Activated effector memory CD4-positive, alpha-beta T cell treated with anti-CD3 and anti-CD28 coated beads, Interleukin-2, amount 50 U/mL, for 16 hours (primary cell): ENCODE results near the gene GRIA4.

Source experiments
- DNase-seq: peaks from one replicate; pipeline ENCODE4 v3.0.0-alpha.2; 2020

The GRIA4 gene

DNA sequence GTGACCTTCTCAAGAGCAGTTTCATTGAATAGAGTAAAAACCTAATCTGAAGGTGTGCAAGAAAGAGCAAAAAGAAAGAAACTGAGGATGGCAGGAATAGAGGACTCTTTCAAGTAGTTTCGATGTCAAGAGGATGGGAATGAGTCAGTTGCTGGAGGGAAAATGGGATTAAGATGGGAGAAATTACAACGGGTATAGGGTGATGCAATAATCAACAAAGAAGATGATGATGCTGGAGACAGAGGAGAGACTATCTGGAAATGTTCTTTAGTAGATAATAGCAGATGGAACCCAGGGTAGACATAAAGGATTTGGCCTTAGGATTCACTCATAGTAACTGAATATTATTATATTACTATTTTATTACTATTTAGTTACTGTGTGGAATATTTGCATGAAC lies 189.4 kb downstream of the GRIA4 start:
- DNase-seq: no peak

DNA sequence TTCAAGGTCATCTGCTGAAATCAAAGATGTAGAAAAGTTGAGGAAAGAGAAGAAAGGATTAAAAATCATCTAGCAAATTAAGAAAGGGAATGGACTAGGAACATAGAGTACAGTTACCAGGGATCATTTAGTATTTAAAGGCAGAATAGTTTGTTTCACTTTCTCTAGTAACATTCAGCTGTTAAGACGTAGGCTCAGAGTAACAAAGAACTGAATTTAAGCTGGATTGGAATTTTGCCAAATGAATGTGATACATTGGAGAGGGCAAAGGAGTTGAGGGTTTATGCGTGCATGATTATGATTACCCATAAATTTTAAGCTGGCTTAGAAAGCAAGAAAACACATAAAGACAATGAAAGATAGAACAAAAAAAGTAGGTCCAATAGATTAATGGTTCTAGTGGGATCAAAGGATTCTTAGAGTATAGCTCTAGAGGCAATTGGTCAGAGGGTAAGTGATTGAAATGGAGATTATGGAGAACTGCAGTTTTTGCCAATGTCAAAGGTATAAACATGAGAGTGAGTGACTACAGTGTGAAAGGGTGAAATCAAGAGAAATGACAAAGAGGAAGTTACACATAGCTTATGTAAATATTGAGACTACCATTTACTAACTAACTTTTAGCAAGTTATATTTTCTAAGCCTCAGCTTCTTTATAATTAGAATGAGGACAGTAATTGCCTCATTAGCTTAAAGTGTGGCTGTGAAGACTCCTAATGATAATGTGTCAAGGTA lies 190.0 kb downstream of the GRIA4 start:
- no peak for DNase-seq

DNA sequence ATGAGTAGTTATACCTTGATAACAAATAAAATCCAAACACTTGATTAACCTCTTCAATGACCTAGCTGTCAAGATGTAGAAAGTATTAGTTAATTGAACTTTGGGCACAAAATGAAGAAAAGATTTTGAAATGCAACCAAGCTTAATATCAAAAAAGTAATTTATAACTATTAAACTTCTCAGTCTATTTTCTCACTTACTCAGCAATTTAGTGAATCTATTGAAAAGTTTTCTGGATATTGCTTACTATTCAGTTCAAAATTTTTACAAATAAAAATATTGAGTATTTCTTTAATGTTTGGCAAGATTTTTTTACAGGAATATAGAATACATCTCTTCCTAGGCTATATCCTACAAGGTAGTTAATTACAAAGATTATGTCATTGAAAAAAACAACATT lies 192.5 kb downstream of the GRIA4 start:
- no peak for DNase-seq

GRCh38 chr11:105811242-105811641 lies 201.4 kb downstream of the GRIA4 start:
- DNase-seq: no peak

GRCh38 chr11:105821372-105821771 lies 211.5 kb downstream of the GRIA4 start:
- DNase-seq: no peak

DNA sequence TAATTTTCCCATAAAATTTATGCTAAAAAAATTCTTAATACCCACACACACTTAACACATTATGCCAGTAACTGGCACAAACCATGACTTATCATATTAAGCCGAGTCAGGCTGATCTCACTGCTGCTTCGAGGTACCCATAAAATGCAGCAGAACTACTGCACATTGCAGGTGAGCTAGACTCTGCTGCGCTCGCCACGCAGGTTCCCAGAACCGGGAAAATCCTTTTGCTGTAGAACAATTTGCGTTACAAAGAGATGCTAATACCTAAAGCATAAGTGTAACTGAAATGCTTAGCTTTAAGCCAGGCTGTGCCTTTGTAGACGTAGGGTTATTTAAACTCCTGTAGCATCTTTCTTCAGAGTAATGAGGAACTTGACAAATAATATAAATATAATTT lies 211.9 kb downstream of the GRIA4 start:
- no peak for DNase-seq

- DNase-seq: no peak
Observed at GRCh38 chr11:105823495-105824033, 213.7 kb downstream of the GRIA4 start.

- no peak for DNase-seq
Observed at GRCh38 chr11:105824457-105825013, 214.7 kb downstream of the GRIA4 start.

GRCh38 chr11:105825141-105825540 lies 215.3 kb downstream of the GRIA4 start:
- no peak for DNase-seq

- no peak for DNase-seq
Observed at GRCh38 chr11:105827906-105828305, 218.0 kb downstream of the GRIA4 start.

DNA sequence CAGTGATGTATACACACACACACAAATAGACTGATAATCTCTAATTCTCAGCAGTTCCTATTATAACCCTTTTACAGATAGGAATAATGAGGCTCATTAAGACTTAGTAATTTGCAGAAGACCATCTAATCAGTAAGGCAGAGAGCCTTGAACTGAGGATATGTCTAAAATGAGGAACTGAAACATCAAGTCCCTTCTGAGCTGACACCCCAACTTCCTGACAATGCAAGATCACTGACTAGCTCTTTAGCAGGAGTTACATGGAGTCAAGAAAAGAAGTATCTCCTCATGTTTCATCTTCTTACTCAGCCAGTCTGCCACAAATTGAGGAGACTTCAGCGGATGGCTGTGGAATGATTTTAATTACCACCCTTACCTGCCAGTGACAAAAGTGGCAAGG lies 219.2 kb downstream of the GRIA4 start:
- no peak for DNase-seq

DNA sequence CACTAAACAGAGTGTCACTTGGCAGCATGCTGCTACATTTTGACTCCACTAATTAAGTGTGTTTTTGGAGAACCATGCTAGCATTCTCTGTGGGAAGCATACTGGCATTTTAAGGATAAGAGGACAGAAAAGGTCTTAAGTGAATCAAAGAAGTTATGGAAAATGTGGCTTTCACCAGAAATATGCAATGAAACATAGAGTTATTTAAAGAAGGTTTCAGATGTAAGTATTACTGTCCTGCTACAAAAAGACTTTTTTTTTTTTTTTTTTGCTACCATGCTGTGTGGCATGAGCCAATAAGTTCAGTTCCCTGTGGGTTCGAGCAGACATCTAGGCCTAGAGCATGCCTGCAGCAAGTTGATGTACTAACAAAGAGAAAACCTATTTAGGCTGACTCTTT lies 224.6 kb downstream of the GRIA4 start:
- no peak for DNase-seq

DNA sequence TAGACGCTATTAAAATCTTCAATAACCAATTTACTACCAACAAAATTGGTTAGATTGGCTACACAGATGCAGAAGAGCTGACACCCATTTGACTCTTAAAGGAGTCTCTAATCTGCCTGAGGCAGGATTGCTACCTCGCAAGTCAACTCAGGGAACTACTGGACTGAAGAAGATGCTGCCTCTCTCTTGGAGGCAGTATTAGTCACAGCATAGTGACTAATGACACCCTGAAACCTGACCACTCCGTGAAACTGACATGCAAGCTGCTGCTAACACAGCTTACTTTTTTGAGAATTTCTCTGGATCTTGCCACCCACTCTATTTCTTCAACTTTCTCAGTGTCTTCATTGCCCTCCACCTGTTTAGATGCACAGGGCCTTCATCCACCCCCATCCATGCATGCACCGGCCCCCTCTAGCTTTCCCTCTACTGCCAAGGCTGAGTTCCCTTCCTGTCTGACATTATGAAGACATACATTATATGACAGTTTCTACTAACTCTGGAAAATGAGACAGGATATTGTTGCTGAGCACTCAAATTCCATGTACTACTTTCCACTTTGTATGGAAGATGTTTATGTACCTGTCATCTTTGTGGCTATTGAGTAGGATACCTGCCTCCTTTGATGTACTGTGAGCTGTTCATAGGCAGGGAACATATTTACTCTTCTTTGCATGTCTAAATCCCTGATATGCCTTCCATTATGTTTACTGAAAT lies 229.0 kb downstream of the GRIA4 start:
- no peak for DNase-seq

DNA sequence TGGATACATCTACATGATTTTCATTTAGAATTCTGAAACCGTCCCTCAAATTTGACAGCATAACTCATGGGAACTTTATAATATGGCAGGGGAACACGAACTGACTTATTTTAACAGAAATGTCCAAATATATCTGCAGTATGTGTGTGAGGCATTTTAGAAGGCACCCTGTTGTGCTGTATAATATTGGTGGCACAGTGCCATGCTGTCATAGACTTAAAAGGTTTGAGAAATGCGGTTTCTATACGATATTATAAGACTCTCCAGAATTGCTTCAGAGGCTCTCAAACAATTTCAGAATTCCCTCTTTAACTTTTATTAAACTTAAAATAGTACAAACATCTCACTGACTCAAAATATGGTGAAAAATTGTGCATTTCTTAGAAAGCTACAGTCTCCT lies 230.5 kb downstream of the GRIA4 start:
- DNase-seq: no peak

DNA sequence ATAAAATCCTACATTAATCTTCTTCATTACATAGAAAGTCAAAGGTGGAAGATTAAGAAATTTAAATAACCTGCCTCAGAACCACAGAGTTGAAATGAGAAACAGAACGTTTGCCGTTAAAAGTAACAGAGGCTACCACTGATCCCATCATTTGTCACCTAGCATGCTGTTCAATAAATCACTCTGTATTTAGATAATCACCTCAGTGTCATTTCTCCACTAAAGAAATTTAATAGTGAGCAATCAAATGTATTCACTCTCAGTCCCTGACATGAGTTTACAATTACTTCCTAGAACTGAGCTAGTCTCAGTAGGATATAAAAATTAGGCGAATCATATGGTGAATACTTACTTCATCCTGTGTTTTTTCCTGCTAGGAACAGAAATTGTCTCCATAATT lies 242.5 kb downstream of the GRIA4 start:
- DNase-seq: no peak

DNA sequence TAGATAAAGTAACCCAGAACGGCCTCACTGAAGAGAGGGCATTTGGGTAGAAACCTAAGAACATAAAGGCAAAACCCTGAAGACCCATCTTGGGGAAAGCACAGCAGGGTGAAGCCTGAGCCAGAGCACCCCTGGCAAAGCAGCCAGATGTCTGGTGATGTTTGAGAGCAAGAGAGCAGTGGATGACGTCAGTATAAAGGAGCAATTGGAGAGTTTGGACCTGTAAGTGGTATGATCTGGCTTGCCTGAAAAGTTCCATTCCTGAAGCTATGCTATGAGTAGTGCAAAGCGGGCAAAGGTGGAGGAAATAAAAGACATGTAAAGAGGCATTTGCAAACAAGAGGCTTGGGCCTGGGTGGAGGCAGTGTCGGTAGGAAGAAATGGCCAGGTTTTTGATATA lies 244.4 kb downstream of the GRIA4 start:
- no peak for DNase-seq

GRCh38 chr11:105856954-105857353 lies 247.1 kb downstream of the GRIA4 start:
- no peak for DNase-seq

- no peak for DNase-seq
Observed at GRCh38 chr11:105857728-105858127, 247.9 kb downstream of the GRIA4 start.

DNA sequence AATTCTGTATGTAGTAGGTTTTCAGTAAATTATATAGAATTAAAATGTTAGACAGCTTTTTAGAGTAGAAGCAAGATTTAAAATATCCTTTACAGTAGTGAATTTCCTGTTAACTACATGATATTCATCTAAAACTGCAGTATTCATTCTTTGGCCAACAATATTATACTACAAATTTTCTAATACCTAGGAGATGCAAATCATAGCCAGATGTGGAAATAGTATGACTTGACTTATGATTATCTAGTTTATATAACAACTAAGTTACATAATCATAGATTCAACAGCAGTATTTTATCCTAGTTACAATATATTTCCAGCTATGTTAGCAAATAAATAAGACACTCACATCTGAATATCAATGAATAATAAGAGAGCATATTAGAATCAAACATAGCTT lies 249.0 kb downstream of the GRIA4 start:
- no peak for DNase-seq

DNA sequence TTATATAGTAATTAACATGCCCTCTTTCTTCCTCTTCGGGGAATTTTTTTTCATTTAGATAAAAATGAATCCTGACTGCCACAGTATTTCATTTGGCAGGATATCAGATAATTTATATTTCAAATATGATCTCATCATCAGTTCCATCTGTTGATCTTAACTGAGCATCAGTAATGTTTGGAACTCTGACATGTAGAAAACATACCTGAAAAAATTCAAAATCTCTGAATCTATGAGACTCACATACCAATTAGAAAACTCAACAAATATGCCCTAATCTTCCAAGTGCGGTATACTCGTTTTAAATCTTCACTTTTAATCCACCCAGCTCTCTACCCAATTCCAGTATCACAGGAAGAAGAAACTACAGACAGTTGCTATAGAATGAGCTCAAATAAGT lies 250.2 kb downstream of the GRIA4 start:
- no peak for DNase-seq

DNA sequence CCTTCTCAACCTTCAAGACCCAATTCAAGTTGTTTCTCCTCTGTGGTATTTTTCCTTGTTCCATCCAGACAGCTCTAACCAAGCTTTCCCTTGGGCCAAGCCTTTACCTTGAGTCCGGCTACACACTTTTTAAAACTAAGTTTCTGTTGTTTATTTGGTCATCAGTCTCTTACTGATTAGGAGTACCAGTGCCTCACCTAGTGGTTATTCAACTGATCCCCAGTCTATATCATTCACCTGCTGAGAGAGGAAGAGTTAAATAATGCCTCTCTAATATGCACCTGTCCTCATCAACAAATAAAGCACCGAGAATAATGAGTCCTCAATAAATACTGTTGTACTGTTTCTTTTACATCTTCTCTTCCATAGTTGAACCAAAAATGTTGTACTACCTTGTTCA lies 251.4 kb downstream of the GRIA4 start:
- DNase-seq: no peak

DNA sequence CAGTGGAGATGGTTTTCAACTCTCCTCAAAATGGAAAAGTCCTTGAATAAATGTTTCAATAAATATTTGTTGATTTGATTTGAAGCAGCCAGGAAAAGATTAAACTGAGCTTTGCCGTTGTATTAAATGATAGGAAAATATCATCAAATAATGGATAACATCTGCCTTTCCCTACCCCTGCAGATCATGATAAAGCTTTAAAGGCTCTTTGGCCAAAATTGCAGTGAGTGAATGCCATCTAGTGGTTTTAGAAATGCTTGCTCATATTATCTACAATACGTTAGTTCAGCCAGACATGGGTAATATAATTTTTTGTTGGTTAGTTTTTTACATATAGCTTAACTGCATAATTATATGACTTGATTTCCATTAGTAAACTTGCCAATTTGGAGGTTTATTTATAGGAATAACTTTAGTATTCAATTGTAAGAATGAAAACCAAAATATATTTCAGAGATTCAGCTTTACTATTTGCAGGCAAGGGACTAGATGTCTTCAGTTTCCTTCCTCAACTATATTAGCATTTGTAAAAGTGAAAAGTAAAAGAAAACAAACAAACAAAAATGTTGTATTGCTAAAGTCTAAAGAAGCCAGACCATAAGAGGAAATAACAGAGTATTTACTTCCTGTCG lies 253.0 kb downstream of the GRIA4 start:
- no peak for DNase-seq

- no peak for DNase-seq
Observed at GRCh38 chr11:105863523-105863922, 253.7 kb downstream of the GRIA4 start.

- DNase-seq: no peak
Observed at GRCh38 chr11:105867742-105868141, 257.9 kb downstream of the GRIA4 start.
